ENCODE measurements around the gene SPHK2. TPM values are rescaled to one million over a fixed set of nuclear protein-coding genes. Genes with fewer than 3 reads are reported as not detected.

The SPHK2 gene
- total RNA-seq, 2 donors from 2014 or later: 36.2 to 48.4 TPM

Other genes starting within 250 kb of the SPHK2 start
- 100 to 1,000 TPM; 233 to 249 TPM for gene KDELR1, start 228.0 kb upstream of the SPHK2 start, total RNA-seq
- gene GRIN2D, start 225.8 kb upstream of the SPHK2 start, total RNA-seq: under 1 TPM; 0.35 to 0.49 TPM
- 10 to 100 TPM; 17.0 to 45.8 TPM for gene GRWD1, start 173.5 kb upstream of the SPHK2 start, total RNA-seq
- under 1 TPM; 0.35 to 0.99 TPM for gene KCNJ14, start 163.9 kb upstream of the SPHK2 start, total RNA-seq
- gene CYTH2, start 150.1 kb upstream of the SPHK2 start, total RNA-seq: 10 to 100 TPM; 55.4 to 70.2 TPM
- 1 to 10 TPM; 1.7 to 3.1 TPM for gene LMTK3, start 107.7 kb upstream of the SPHK2 start, total RNA-seq
- gene SULT2B1, start 67.3 kb upstream of the SPHK2 start, total RNA-seq: 1 to 10 TPM; 1.4 to 7.7 TPM
- gene SPACA4, start 12.8 kb upstream of the SPHK2 start, total RNA-seq: under 1 TPM in 1 of 2 donors, not detected in 1; 0.27 TPM
- gene FAM83E, start 4.4 kb upstream of the SPHK2 start, total RNA-seq: 100 to 1,000 TPM; 150 to 198 TPM
- 1,000 to 10,000 TPM; 1,499 to 1,736 TPM for gene RPL18, start 328 bp upstream of the SPHK2 start, total RNA-seq
- gene DBP, start 17.9 kb downstream of the SPHK2 start, total RNA-seq: 1 to 10 TPM; 4.7 to 8.9 TPM
- gene CA11, start 26.7 kb downstream of the SPHK2 start, total RNA-seq: 1 to 10 TPM; 1.4 to 2.7 TPM
- gene NTN5, start 53.5 kb downstream of the SPHK2 start, total RNA-seq: under 1 TPM in 1 of 2 donors, not detected in 1; 0.32 TPM
- gene FUT2, start 76.5 kb downstream of the SPHK2 start, total RNA-seq: 100 to 1,000 TPM; 125 to 141 TPM
- gene MAMSTR, start 100.2 kb downstream of the SPHK2 start, total RNA-seq: 1 to 10 TPM in 1 of 2 donors, under 1 TPM in 1; 0.35 to 1.2 TPM
- 1 to 10 TPM; 2.2 to 4.8 TPM for gene RASIP1, start 121.1 kb downstream of the SPHK2 start, total RNA-seq
- gene IZUMO1, start 127.4 kb downstream of the SPHK2 start, total RNA-seq: not detected
- under 1 TPM; 0.59 to 0.80 TPM for gene FUT1, start 133.1 kb downstream of the SPHK2 start, total RNA-seq
- not detected for gene FGF21, start 136.0 kb downstream of the SPHK2 start, total RNA-seq
- 10 to 100 TPM; 74.8 to 85.5 TPM for gene BCAT2, start 191.5 kb downstream of the SPHK2 start, total RNA-seq
- 1 to 10 TPM in 1 of 2 donors, under 1 TPM in 1; 0.79 to 2.8 TPM for gene HSD17B14, start 217.0 kb downstream of the SPHK2 start, total RNA-seq
- gene PLEKHA4, start 249.1 kb downstream of the SPHK2 start, total RNA-seq: 1 to 10 TPM; 5.6 to 6.6 TPM